Common myeloid progenitor, CD34-positive (primary cell): ENCODE results near the gene PKD1L1.

Experiments used
- CTCF ChIA-PET: fragments of 350-600 bp; sonication (Branson Sonifier 250); formaldehyde crosslinking; loops from one replicate; lab custom pipeline; 2021; ENCODE audit warnings: antibody characterized with exemption; lab: Charles Lee
- POLR2A ChIA-PET: fragments of 350-600 bp; sonication (Branson Sonifier 250); formaldehyde crosslinking; loops from one replicate; lab custom pipeline; 2021; ENCODE audit warnings: antibody characterized with exemption; lab: Charles Lee
- DNase-seq, 3 donors: peaks; one replicate each; pipeline versions ENCODE4 v3.0.0 to v3.0.0-alpha.2; 2013
- H3K27ac ChIP-seq, 2 experiments: 1 replicate in 1 of 2; 2 replicates in 1 of 2; pipeline ENCODE4 v1.7.0; 2013; ENCODE audit warnings: inconsistent platforms in 2 of 2, low read length in 2 of 2, mild to moderate bottlenecking in 2 of 2, low read depth in 1 of 2, moderate library complexity in 1 of 2; ENCODE audit not compliant: severe bottlenecking in 2 of 2, insufficient read depth in 1 of 2, poor library complexity in 1 of 2
- H3K27me3 ChIP-seq, 5 experiments: replicated peaks in 2 of 5; 1 replicate in 3 of 5; 2 replicates in 2 of 5; pipeline versions ENCODE4 v1.6.1 to v1.7.0; 2013; ENCODE audit warnings: low read length in 4 of 5, mild to moderate bottlenecking in 2 of 5, moderate library complexity in 2 of 5, inconsistent platforms in 1 of 5; ENCODE audit not compliant: insufficient read depth in 5 of 5, control insufficient read depth in 4 of 5
- H3K36me3 ChIP-seq, 4 experiments: 1 replicate in 2 of 4; 2 replicates in 2 of 4; pipeline versions ENCODE4 v1.6.1 to v1.7.0; 2013; ENCODE audit warnings: low read length in 3 of 4, control low read depth in 1 of 4, mild to moderate bottlenecking in 1 of 4; ENCODE audit not compliant: control insufficient read depth in 4 of 4, insufficient read depth in 4 of 4
- H3K4me1 ChIP-seq, 4 experiments: 1 replicate in 3 of 4; 2 replicates in 1 of 4; pipeline versions ENCODE4 v1.6.1 to v1.7.1; 2013; ENCODE audit warnings: low read length in 3 of 4, mild to moderate bottlenecking in 3 of 4, control low read depth in 1 of 4, inconsistent platforms in 1 of 4, moderate library complexity in 1 of 4; ENCODE audit not compliant: control insufficient read depth in 4 of 4, insufficient read depth in 4 of 4; ENCODE audit errors: control extremely low read depth in 1 of 4
- H3K4me3 ChIP-seq, 7 experiments: 1 replicate in 4 of 7; 2 replicates in 3 of 7; pipeline versions ENCODE4 v1.5.1 to v1.7.0; 2013; ENCODE audit warnings: mild to moderate bottlenecking in 7 of 7, low read length in 6 of 7, moderate library complexity in 6 of 7, inconsistent platforms in 2 of 7, low read depth in 2 of 7, control low read depth in 1 of 7; ENCODE audit not compliant: insufficient read depth in 4 of 7, control insufficient read depth in 1 of 7; ENCODE audit errors: extremely low read depth in 1 of 7
- H3K9me3 ChIP-seq, 5 experiments: 1 replicate in 4 of 5; 2 replicates in 1 of 5; pipeline versions ENCODE4 v1.6.1 to v1.7.1; 2013; ENCODE audit warnings: low read length in 4 of 5, mild to moderate bottlenecking in 2 of 5, inconsistent platforms in 1 of 5, low read depth in 1 of 5, moderate library complexity in 1 of 5; ENCODE audit not compliant: control insufficient read depth in 4 of 5, insufficient read depth in 2 of 5; ENCODE audit errors: control extremely low read depth in 1 of 5
- WGBS: methylation state at CpG from one replicate; pipeline ENCODE4 v1.1.5; 2013; ENCODE audit not compliant: insufficient coverage; 5-methylcytosine and 5-hydroxymethylcytosine counted together

The PKD1L1 gene

GRCh38 chr7:47877336-47877735 is 70.9 kb downstream of the PKD1L1 start:
- no peaks in the 10 kb centered on the region for H3K9me3 ChIP-seq
- H3K27ac ChIP-seq, result no peak overlapping the region
- 95% methylated on average over 10 of the region's 10 CpGs for WGBS
- CTCF ChIA-PET, result no interaction called here
- H3K4me3 ChIP-seq, result no peak overlapping the region
- H3K4me1 ChIP-seq, result no peaks in the 10 kb centered on the region
- POLR2A ChIA-PET, result no interaction called here
- H3K27me3 ChIP-seq, result no peaks in the 10 kb centered on the region
- DNase-seq, result no peak
- no peaks in the 10 kb centered on the region for H3K36me3 ChIP-seq

DNA sequence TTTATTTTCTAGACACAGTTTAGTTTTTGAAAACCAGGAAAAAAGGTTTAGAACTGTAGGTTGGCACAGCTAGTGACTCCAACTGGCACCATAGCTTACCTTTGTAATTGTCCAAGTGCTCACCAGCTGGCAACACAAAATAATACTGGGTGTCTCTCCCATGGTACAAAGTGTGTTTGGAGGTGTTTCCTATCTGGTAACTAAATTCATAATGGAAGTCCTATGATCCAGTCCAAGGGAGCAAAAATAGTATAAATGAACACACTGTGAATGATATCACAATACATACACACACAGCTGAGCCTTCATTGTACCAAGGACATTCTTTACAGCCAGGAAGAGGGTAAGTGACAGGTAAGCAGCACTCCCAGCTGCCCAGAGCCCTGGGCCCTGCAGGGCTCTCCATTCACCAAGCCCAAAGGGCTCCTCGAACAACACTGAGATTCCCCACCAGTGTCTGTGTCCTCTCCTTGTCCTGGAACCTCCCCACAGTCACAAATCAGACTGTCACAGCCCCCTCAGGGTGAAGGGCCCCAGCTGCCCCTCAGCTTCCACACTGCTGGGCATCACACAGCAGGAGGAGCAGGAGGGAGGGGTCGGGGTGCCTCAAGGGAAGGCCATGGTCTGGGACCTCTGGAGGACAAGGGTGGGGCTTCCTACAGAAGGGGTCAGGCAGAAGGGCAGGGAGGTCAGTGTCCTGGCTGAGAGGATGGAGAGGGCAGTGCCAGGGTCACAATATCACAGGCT is 72.1 kb downstream of the PKD1L1 start:
- CTCF ChIA-PET, result no interaction called here
- Histone ChIP-seq H3K36me3 (no peaks in the 10 kb centered on the region), H3K27me3 (no peaks in the 10 kb centered on the region), H3K4me1 (no peaks in the 10 kb centered on the region), H3K9me3 (no peaks in the 10 kb centered on the region), H3K27ac (no peak overlapping the region), H3K4me3 (no peak overlapping the region)
- no CpG with 5 or more reads among the region's 2 CpGs for WGBS
- POLR2A ChIA-PET, result no interaction called here
- DNase-seq, result no peak

DNA sequence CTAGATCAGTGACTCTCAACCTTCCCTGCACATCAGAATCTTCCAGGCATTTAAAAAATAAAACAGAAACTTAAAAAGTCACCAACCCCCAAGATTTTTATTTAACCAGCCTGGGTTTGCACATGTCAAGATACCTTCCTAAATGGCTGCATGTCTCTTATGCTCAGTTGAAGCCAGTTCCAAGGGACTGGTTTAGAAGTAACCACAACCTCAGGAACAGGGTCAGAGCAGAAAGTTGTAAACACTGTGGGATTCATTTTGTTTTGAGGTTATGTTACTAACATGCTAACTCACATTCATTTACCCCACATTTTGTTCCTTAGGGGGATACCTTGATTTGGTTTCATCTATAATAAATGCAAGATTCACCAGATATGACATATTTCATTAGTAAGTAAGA is 72.9 kb downstream of the PKD1L1 start:
- no peaks in the 10 kb centered on the region for H3K27me3 ChIP-seq
- no peak for DNase-seq
- no peaks in the 10 kb centered on the region for H3K4me1 ChIP-seq
- H3K4me3 ChIP-seq, result no peak overlapping the region
- no peaks in the 10 kb centered on the region for H3K36me3 ChIP-seq
- POLR2A ChIA-PET, result no interaction called here
- H3K9me3 ChIP-seq, result no peaks in the 10 kb centered on the region
- no peak overlapping the region for H3K27ac ChIP-seq
- CTCF ChIA-PET, result no interaction called here

DNA sequence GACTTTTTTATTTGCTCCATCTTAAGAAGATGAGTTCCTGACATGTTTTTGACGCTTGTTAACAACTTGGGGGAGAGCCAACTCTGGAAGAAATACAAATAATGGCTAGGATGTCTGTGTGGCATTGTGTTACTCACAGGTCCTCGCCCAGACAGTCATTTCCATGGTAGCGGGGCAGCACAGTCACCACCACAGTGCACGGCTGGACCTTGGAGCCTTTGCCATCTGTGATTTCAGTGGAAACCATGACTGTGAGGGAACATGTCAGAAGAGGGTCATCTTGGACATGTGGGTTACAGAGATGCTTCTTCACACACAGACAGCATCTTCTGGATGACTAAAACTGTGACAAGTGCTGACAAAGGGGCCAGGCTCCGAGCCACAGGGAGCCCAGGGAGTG is 74.5 kb downstream of the PKD1L1 start:
- WGBS, result 81% methylated on average over 5 of the region's 5 CpGs

DNA sequence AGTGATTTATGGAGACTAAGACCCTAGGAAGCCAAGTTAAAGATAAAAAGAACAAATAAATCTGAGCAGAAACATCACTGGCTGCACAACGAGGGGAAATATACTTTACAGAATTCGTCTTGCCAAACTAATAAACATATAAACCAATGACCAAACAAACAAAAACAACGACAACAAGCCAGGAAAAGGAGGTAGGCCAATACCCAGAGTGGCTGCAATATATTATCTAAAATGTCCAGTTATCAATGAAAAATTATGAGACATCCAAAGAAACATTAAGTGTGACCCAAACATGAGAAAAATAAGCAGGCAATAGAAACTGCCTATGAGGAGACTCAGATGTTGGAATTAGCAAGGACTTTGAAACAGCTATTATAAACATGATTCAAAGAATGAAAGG is 81.0 kb downstream of the PKD1L1 start:
- H3K27me3 ChIP-seq, result no peaks in the 10 kb centered on the region
- 83% methylated on average over 1 of the region's 3 CpGs for WGBS
- CTCF ChIA-PET, result no interaction called here

More for the DNA sequence above, 74.5 kb downstream of the PKD1L1 start:
- POLR2A ChIA-PET, result no interaction called here
- H3K4me1 ChIP-seq, result no peaks in the 10 kb centered on the region
- no peak overlapping the region for H3K4me3 ChIP-seq
- DNase-seq, result no peak
- no peaks in the 10 kb centered on the region for H3K36me3 ChIP-seq
- H3K27me3 ChIP-seq, result no peaks in the 10 kb centered on the region
- no peak overlapping the region for H3K27ac ChIP-seq
- CTCF ChIA-PET, result no interaction called here
- H3K9me3 ChIP-seq, result no peaks in the 10 kb centered on the region

DNA sequence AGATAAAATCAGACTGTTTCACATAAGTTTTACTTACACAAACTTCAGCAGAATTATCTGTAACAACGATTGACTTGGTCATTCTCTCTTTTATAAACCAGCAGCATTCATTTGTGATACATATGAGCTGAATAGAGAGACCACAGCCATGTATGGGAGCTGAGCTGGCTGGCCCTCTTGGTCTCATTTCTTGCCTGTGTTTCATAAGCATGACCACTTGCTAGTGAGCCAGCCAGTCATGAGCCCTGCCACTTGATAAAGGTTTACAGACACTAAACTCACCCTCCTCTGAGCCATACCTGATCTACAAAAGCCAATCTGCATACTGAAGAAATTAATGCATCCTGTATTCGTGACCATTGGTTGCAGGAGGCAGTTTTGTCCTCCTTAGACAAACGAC is 82.1 kb downstream of the PKD1L1 start:
- ChIA-PET CTCF (no interaction called here), POLR2A (no interaction called here)
- Histone ChIP-seq H3K4me3 (no peak overlapping the region), H3K27me3 (no peaks in the 10 kb centered on the region), H3K27ac (no peak overlapping the region), H3K9me3 (no peaks in the 10 kb centered on the region), H3K4me1 (no peaks in the 10 kb centered on the region), H3K36me3 (no peaks in the 10 kb centered on the region)
- WGBS, result 80% methylated on average over 1 of the region's 3 CpGs
- no peak for DNase-seq

More for the DNA sequence above, 81.0 kb downstream of the PKD1L1 start:
- no peaks in the 10 kb centered on the region for H3K36me3 ChIP-seq
- no peak overlapping the region for H3K27ac ChIP-seq
- H3K4me1 ChIP-seq, result no peaks in the 10 kb centered on the region
- no peak for DNase-seq
- POLR2A ChIA-PET, result no interaction called here
- H3K4me3 ChIP-seq, result no peak overlapping the region
- H3K9me3 ChIP-seq, result no peaks in the 10 kb centered on the region

DNA sequence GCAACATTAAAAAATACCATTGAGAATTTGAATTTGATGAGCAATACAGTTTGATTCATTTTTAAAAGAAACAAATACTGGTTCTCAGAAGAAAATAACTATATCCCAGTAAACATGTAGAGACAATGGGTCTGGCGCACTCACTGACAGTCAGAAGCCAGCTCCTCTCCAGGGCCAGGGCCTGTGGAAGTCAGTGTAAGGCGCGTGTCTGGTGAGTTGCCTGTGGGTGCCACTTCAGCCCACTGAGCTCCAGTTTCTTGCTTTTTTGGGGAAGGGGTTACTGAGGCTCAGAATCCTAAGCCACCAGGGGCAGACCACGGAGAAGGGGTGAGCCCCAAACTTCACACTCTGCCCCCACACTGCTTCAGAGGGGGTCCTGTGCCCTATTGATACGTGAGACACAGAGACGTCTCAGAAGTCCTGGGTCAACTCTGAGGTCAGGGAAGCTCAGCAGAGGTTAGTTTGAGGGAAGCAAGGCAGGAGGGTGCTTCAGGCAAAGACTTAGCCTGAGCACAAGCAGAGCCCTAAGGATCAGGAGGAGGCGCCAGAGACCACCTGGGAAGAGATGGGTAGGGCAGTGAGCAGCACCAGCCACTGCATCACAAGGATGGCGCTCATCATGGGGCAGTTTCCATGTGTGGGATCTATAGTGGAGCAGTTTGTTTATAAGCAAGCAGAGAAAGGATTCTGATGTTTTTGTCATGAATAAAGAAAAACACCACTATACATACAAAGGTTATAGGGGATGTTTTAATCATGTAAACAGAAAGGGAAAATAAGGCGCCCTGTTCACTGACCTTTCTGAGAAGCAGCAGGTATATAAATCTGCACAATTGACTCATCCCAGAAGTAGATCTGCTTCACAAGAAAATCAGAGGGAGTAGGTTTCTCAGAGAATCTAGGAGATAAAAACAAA is 95.7 kb downstream of the PKD1L1 start:
- Histone ChIP-seq H3K4me1 (no peaks in the 10 kb centered on the region), H3K9me3 (no peaks in the 10 kb centered on the region), H3K27ac (no peak overlapping the region), H3K27me3 (no peaks in the 10 kb centered on the region), H3K36me3 (no peaks in the 10 kb centered on the region), H3K4me3 (no peak overlapping the region)
- ChIA-PET CTCF (interaction anchor here (0.6 kb wide), 1 partner anchor 120 kb away, joined by 3 read pairs; no protein-coding TSS in a partner anchor), POLR2A (no interaction called here)
- no peak for DNase-seq
- WGBS, result 100% methylated on average over 7 of the region's 9 CpGs
